22Rv1 (cell line): ENCODE results near the gene DHRS1.

Source experiments
- ZFX ChIP-seq: fragments of 450-650 bp; IDR thresholded peaks from 2 replicates; pipeline ENCODE4 v1.6.1; 2017; ENCODE audit warnings: antibody characterized with exemption, borderline replicate concordance
- TF ChIP-seq, protein P1 (sequence below): fragments of 450-650 bp; IDR thresholded peaks from 2 replicates; pipeline ENCODE4 v1.5.1; 2017; ENCODE audit warnings: mild to moderate bottlenecking

DNA sequence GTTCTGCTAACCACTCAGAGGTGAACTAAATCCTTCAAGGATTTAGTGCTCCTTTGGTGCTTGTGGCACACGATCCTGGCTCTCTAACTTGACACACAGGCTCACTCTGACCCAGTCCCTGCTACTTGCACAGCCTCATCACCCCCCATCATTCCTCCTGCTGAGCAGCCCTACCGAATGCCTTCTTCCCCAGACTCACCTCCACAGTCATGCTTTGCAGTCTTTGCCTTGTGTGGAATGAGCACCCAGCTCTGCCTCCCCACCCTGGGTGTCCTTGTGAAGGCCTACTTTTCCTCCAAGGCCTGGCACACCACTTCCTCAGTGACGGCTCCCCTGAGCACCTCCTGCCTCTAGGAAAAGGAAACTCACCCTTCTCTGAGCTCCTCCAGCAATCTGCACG, 49.2 kb downstream of the DHRS1 start:
- TF ChIP-seq, protein P1, sequence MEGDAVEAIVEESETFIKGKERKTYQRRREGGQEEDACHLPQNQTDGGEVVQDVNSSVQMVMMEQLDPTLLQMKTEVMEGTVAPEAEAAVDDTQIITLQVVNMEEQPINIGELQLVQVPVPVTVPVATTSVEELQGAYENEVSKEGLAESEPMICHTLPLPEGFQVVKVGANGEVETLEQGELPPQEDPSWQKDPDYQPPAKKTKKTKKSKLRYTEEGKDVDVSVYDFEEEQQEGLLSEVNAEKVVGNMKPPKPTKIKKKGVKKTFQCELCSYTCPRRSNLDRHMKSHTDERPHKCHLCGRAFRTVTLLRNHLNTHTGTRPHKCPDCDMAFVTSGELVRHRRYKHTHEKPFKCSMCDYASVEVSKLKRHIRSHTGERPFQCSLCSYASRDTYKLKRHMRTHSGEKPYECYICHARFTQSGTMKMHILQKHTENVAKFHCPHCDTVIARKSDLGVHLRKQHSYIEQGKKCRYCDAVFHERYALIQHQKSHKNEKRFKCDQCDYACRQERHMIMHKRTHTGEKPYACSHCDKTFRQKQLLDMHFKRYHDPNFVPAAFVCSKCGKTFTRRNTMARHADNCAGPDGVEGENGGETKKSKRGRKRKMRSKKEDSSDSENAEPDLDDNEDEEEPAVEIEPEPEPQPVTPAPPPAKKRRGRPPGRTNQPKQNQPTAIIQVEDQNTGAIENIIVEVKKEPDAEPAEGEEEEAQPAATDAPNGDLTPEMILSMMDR: no peak
- TF ChIP-seq ZFX: no peak
